ENCODE data around the gene ICAM4. TPM values are rescaled to one million over a fixed set of nuclear protein-coding genes. Genes with fewer than 3 reads are reported as not detected.

The ICAM4 gene
- total and polyA plus RNA-seq, 2 of the 13 experiments (the other 11 are each of a cell fraction or from before 2014, with no cell fraction given): 2.9 to 4.0 TPM

DNA sequence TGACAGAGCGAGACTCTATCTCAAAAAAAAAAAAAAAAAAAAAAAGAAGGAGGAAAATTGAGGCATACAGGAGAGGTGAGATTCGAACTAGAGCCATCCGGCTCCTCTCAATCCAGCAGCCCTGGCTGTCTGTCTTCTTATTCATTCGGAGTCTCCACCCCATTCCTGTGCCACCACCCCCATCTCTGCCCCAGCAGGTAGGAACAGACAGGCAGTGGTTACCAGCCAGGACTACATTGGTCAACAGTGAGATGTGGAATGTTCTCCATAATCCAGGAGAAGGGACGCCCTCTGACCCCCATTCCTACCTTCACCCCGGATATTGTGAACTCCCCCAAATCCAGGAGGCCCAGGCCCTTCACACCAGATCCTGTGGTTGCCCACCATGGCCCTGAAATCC lies 49.1 kb upstream of the ICAM4 start:
- peaks cover 60% of the 10 kb centered on the region for H3K4me1 ChIP-seq (ENCODE audit: insufficient read depth, low read length)
- no peaks in the 10 kb centered on the region for H3K36me3 ChIP-seq (replicated peaks in 1 of 2; ENCODE audit: control insufficient read depth in 1 of 2, insufficient read depth in 2 of 2, low read length in 2 of 2)
- ATAC-seq (peak; percentile 40), DNase-seq (ENCODE audit: low spot score) (no peak), FAIRE-seq (no peak)
- H2AFZ ChIP-seq (ENCODE audit: low read length): no peak overlapping the region
- H3K9me3 ChIP-seq (ENCODE audit: low read length): no peaks in the 10 kb centered on the region
- no peaks in the 10 kb centered on the region for H3K79me2 ChIP-seq (ENCODE audit: insufficient read depth, low read length)
- no peak overlapping the region for H3K4me3 ChIP-seq (replicated peaks in 1 of 3; ENCODE audit: insufficient read depth in 1 of 3, low read depth in 2 of 3, low read length in 3 of 3)
- H3K4me2 ChIP-seq (ENCODE audit: low read depth, low read length): 0 out of 2 replicates have a peak overlapping the region, but pooled peaks have one; percentile 3
- POLR2A ChIA-PET: interaction anchor here (1.1 kb wide), 1 partner anchor 14 kb away, joined by 5 read pairs; the partner anchor contains the start of gene MRPL4
- intact Hi-C loops (cut with micrococcal nuclease; ENCODE audit: unreplicated experiment): loop anchor here (5.0 kb wide), 1 partner anchor 45 kb away; the partner anchor contains the start of gene DNMT1
- H3K9ac ChIP-seq (ENCODE audit: insufficient read depth, low read depth, low read length): no peak overlapping the region
- TF ChIP-seq MXD4 (CRISPR knock-in tag; IDR thresholded peaks at IDR 0.05) (no peak), PITX1 (CRISPR knock-in tag; IDR thresholded peaks at IDR 0.05) (peak; percentile 0; the same call in 1 of the 2 replicates)
- TF ChIP-seq, protein P1, sequence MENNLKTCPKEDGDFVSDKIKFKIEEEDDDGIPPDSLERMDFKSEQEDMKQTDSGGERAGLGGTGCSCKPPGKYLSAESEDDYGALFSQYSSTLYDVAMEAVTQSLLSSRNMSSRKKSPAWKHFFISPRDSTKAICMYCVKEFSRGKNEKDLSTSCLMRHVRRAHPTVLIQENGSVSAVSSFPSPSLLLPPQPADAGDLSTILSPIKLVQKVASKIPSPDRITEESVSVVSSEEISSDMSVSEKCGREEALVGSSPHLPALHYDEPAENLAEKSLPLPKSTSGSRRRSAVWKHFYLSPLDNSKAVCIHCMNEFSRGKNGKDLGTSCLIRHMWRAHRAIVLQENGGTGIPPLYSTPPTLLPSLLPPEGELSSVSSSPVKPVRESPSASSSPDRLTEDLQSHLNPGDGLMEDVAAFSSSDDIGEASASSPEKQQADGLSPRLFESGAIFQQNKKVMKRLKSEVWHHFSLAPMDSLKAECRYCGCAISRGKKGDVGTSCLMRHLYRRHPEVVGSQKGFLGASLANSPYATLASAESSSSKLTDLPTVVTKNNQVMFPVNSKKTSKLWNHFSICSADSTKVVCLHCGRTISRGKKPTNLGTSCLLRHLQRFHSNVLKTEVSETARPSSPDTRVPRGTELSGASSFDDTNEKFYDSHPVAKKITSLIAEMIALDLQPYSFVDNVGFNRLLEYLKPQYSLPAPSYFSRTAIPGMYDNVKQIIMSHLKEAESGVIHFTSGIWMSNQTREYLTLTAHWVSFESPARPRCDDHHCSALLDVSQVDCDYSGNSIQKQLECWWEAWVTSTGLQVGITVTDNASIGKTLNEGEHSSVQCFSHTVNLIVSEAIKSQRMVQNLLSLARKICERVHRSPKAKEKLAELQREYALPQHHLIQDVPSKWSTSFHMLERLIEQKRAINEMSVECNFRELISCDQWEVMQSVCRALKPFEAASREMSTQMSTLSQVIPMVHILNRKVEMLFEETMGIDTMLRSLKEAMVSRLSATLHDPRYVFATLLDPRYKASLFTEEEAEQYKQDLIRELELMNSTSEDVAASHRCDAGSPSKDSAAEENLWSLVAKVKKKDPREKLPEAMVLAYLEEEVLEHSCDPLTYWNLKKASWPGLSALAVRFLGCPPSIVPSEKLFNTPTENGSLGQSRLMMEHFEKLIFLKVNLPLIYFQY (CRISPR knock-in tag; IDR thresholded peaks at IDR 0.05; ENCODE audit: borderline replicate concordance): no peak
- no peak overlapping the region for H3K27ac ChIP-seq (ENCODE audit: extremely low read length, insufficient read depth, low read length)
- no peaks in the 10 kb centered on the region for H4K20me1 ChIP-seq (ENCODE audit: insufficient read depth, low read length)
- no TSS peak for BruUV-seq (replicated peaks)
- WGBS (ENCODE audit: low lambda C conversion rate): 55% methylated on average over 6 of the region's 6 CpGs
- CTCF ChIA-PET (ENCODE audit: low intra/inter-chr PET ratio, low total read pairs): interaction anchor here (0.8 kb wide), 1 partner anchor 13 kb away, joined by 3 read pairs; no protein-coding TSS in a partner anchor
- in situ Hi-C loops (cut with HindIII; ENCODE audit: extremely low pct_ligation_motif_present, low pct_unique_long_range_greater_than_20kb): loop anchor here (10.0 kb wide), 1 partner anchor 303 kb away; the partner anchor contains the start of gene OLFM2
- no peaks in the 10 kb centered on the region; a peak in 1 of 5 replicates for H3K27me3 ChIP-seq (ENCODE audit: control insufficient read depth in 1 of 2, insufficient read depth in 2 of 2, low read length in 2 of 2)
